Islet precursor cell (in vitro differentiated cells): Measurements from ENCODE around the gene CFAP61.
A peak's percentile ranks its signal among the peaks of the same experiment; 100 is the strongest.
"Not testable (repeated sequence)": the region's sequence is repeated elsewhere in the genome, so short reads cannot be mapped to it uniquely, and the experiment has no call there.

Experiments
- DNase-seq: peaks from one replicate; pipeline ENCODE4 v3.0.0-alpha.2; 2018

Gene CFAP61

DNA sequence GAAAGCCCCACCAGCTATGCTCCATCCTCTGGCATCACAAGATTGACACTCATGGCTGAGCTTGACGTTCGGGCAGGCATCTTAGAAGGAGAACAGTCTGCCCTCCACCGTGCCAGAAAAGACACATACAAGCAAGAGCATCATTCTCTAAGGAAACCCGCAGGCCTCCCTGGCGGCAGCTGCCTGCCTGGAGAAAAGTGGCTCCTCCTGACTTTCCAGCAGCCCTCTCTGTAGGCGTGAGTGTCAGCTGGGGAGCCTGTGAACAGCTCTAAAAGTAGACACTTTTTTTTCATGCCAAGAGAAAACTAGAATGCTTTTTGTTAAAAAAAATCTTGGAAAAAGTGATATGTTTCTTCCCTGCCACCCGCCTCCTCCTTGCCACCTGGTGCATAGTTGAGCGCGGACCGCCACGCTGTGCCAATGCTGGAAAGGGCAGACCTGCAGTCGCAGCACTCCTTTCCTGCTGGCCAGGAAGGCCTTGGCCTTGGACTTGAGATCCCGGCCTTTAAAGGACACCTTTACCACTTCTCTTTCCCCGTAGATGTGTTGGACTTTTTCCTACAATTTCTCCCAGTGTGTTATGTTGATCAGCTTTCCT is 285.9 kb downstream of the CFAP61 start:
- DNase-seq, result no peak

- DNase-seq, result no peak
Observed at GRCh38 chr20:20340443-20340842, 288.1 kb downstream of the CFAP61 start.

DNA sequence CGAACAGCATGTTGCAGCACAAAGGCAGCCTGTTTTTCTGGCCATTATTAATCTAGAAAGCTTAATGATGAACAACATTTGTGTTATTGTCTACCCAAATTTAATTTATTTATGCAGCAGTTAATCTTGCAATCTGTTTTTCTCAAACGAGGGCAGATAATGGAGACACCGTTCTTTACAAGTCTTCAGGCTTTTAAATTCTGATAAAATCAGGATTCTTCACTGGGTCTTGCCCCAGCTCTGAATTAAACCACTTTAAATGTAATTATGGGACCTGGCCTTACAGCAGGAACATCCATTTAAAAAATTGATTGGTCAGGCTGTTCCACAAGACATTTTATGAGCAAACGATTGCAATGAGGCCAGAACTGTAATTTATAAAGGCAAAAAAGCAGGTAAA is 289.0 kb downstream of the CFAP61 start:
- no peak for DNase-seq

DNA sequence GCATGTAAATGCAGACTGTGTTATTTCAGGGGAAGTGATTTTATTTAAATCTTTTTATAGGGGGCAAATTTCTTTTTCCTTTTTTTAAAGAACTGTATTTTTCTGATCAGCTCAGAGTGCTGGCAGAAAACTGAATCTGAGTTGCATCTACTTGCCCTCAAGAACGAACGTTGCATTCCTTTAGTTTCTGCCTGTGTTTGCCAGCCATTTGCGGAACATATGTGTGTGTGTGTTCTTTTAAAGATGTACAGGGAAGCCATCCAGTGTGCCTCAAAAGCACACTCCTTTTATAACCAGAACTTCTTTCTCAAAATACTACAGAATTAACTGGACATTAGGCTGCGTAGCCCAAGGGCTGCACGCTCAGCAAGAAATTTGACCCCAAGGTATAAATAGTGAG is 289.7 kb downstream of the CFAP61 start:
- no peak for DNase-seq

GRCh38 chr20:20343932-20344331 is 291.6 kb downstream of the CFAP61 start:
- no peak for DNase-seq

- no peak for DNase-seq
Observed at GRCh38 chr20:20344476-20344875, 292.1 kb downstream of the CFAP61 start.

DNA sequence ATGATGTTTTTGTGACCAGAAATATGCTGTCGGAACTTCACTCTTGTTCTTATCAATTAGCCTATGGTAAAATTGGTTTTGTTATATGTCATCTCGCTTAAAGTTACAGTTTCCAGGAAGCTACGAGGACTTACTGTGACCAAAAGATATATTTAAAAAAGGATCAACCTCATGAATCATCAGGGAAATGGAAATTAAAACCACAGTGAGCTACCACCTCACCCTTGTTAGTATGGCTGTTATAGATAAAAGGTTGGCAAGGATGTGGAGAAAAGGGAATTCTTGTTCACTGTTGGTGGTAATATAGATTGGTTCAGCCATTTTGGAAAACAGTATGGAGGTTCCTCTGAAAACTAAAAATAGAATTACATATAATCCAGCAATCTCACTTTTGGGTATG is 301.2 kb downstream of the CFAP61 start:
- no peak for DNase-seq

GRCh38 chr20:20355503-20355902 is 303.2 kb downstream of the CFAP61 start:
- DNase-seq, result not testable (repeated sequence)

DNA sequence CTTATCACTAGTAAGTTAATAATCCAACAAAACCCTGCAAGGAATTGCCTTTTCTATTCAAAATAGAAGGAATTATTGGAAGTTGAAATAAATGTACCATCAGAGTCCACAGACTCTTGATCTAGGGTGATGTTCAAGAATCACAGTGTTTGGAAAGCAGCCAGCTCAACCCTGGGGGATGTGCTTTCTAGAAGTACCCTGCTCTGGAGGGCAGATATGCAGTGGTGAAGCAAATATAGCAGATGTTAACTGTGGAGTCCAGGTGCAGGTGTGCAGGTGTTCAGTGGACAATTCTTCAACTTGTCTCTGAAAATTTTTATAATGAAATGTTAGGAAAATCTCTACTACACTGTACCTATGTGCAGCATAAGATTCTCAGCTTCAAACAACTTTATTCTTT is 306.5 kb downstream of the CFAP61 start:
- no peak for DNase-seq

- DNase-seq, result no peak
Observed at GRCh38 chr20:20359628-20360027, 307.3 kb downstream of the CFAP61 start.

DNA sequence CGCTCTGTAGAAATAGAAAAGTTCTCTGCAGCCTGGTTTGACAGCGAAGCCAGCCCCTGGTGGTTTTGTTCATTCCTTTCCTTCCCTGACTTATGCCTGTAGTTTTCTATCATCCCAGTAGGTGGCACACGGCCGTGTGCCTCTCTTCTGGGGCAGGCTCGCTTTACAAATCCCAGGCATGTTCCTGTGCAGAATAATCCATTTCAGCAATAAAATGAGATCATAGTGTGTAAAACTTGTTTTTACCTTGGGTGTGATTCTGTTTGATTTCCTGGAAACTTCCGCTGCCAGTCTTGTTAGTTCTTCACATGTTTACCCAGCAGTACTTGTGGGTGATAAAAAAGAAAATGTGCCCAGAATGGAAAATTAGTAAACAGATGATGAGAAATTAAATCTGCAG is 308.1 kb downstream of the CFAP61 start:
- DNase-seq, result peak; percentile 70

- peak; percentile 58 for DNase-seq
Observed at GRCh38 chr20:20362774-20363433, 310.6 kb downstream of the CFAP61 start.

GRCh38 chr20:20363434-20363798 is 311.1 kb downstream of the CFAP61 start:
- no peak for DNase-seq

DNA sequence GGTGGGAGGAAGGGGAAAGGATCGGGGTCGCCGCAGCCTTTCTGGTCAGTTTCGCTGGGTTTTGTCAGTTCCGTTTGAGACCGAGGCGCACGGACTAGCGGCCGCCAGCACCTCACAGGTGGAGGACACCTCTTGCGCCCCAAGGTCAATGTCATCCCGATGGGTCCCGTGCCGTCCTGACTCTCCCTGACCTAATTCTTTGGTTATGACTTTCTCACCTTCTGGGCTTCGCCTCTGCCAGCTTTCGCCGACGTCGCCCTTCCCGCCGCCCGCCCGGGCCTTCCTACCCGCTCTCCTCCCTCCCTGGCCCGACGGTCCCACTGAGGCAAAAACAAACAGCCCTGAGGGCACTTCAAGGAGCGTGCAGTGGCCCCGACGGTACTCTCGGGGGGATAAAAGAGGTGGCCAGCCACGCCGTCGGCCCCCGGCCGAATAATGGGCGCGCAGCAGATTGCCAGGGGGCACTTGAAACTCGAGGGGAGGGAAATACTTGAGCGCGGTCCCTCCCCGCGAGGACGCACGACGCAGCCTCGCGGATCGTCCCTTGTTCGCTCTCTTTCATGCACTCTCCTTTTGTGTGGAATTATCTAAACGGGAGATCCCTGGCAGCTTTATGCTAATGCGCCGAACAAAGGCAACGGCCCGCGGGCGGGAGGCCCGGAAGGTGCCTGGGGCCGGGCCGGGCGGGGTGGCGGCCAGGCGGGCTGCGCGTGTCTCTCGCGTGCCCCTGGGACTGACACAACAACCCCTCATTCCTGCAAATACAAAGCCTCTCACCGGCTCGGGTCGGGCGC is 311.7 kb downstream of the CFAP61 start:
- peak; percentile 64 for DNase-seq

- DNase-seq, result no peak
Observed at GRCh38 chr20:20364593-20365479, 312.5 kb downstream of the CFAP61 start.

GRCh38 chr20:20365480-20366161 is 313.3 kb downstream of the CFAP61 start:
- DNase-seq, result no peak

DNA sequence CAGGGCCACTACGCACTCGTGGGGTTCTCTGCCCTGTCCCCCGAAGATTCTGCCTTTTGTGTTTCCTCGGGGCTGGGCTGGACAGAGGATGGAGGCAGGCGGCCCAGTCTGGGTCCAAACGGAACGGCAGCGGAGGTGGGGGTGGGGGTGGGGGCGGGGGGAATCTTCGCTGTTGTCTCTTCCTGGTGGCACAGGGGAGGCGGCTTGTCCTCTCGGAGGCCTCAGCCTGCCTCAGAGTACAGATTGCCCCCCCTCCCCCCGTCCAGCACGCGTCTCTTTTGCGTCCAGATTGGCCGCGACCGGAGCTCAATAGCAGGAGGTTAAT is 314.2 kb downstream of the CFAP61 start:
- DNase-seq, result no peak

DNA sequence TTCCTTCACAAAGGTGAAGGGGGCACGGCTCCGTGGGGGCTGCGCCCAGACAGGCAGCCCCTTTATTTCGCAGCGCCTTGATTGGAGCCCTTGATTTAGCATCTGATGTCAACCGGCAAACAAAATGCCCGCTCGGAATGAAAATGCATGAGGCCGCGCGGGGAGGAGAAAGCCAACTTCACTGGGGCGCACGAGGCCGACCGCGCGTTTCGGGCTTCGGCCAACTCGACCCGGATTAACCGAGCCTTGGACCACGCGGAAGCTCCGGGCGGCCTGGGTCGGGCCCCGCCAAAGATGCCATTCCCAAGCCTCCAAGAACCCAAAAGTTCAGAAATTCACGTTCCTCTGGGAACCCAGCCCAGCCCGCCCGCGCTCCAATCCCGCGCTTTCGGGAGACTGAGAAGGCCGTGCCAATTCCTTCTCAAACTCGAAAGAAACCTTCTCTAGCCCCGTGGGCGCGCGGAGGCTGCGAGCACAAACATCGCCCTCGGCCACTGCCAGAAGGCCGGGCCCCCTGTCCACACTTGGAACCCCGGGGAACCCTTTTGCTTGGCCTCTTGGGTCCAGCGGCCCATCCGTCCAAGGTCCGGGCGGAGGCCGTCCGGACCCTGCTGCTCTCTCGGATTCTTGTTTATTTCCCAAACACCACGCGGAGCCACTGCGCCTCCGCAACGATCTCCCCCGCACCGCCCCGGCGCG is 314.7 kb downstream of the CFAP61 start:
- no peak for DNase-seq

DNA sequence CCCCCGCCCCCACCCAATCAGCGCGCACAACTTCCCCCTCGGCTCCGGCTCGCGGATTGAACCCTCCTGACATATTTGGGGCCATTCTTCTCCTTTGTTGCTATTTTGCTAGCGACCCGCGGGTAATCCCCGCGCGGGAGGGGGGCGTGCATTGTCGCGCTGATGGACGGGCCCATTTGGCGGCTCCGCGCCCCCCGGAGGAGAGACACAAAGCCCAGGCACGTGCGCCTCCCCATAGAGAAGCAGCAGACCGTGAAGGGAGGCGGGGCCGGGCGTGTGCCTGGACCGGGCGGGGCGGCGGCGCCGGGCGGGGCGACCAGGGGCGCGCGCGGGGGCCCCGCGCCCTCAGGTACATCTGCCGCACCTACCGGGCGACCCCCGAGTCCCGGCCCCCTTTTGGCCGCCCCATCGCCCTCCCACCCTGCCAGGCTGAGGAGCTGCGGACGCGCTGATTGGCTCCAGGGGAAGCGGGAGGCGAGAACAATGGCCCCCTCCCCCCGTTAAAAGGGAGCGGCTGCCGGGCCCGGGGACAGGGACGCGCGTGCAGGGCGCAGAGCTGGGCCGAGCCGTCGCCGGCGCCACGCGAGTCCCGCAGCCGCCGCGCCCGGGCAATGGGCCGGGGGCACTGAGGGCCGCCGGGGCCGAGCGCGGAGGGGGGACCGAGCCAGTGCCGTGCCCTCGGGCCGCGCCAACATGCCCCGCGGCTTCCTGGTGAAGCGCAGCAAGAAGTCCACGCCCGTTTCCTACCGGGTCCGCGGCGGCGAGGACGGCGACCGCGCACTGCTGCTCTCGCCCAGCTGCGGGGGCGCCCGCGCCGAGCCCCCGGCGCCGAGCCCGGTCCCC is 315.5 kb downstream of the CFAP61 start, which contains the start of gene INSM1:
TSS of gene INSM1 (plus strand) at position 530 of the 843 bp plus-strand sequence. CDS start at position 694, 164 bp downstream.
- DNase-seq, result no peak

DNA sequence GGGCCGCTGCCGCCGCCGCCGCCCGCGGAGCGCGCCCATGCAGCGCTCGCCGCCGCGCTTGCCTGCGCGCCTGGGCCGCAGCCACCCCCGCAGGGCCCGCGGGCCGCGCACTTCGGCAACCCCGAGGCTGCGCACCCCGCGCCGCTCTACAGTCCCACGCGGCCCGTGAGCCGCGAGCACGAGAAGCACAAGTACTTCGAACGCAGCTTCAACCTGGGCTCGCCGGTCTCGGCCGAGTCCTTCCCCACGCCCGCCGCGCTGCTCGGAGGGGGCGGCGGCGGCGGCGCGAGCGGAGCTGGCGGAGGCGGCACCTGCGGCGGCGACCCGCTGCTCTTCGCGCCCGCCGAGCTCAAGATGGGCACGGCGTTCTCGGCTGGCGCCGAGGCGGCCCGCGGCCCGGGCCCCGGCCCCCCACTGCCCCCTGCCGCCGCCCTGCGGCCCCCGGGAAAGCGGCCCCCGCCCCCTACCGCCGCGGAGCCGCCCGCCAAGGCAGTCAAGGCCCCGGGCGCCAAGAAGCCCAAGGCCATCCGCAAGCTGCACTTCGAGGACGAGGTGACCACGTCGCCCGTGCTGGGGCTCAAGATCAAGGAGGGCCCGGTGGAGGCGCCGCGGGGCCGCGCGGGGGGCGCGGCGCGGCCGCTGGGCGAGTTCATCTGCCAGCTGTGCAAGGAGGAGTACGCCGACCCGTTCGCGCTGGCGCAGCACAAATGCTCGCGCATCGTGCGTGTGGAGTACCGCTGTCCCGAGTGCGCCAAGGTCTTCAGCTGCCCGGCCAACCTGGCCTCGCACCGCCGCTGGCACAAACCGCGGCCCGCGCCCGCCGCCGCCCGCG is 316.3 kb downstream of the CFAP61 start:
- DNase-seq, result no peak
